ENCODE results near the gene RNASEL.

DNA sequence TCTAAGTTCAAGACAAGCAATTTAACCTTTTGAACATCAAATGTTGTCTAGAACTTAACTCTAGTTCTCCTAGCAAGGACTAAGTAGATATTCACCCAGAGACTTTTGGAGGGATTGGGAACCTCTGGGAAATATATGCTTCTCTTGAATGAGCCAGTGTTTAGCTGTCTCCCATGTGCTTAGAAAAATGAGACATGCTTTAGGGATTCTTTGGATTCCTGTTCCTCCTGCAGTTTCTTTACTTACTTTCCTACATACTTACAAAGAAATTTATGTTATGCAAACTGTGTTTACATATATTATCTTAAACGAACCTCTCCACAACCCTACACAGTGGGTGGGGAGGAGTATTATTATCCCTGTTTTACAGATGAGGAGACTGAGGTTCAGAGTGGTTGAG, 39.2 kb downstream of the RNASEL start:
- no peak for TF ChIP-seq RARB (CRISPR knock-in tag; IDR thresholded peaks at IDR 0.05)
- TF ChIP-seq BACH2 (CRISPR knock-in tag; IDR thresholded peaks at IDR 0.05; ENCODE audit: borderline replicate concordance) = no peak
- TF ChIP-seq PATZ1 (CRISPR knock-in tag; IDR thresholded peaks at IDR 0.05; ENCODE audit: borderline replicate concordance) = no peak
- no peak for TF ChIP-seq TOX (CRISPR knock-in tag; IDR thresholded peaks at IDR 0.05; ENCODE audit: borderline replicate concordance)
- no peak for TF ChIP-seq POU6F1 (CRISPR knock-in tag; IDR thresholded peaks at IDR 0.05; ENCODE audit: borderline replicate concordance, low read depth)
- TF ChIP-seq TSHZ2 (CRISPR knock-in tag; IDR thresholded peaks at IDR 0.05) = no peak
- no peak for TF ChIP-seq ARNTL (CRISPR knock-in tag; IDR thresholded peaks at IDR 0.05; ENCODE audit: borderline replicate concordance, low read depth)

All from SK-N-SH treated with all-trans-retinoic acid at 6 μM for 48 hours (cell line).